Keratinocyte (primary cell): ENCODE measurements around the gene MAN2B1.

Source experiments
- CTCF ChIP-seq, 3 experiments: IDR thresholded peaks in 1 of 3; conservative IDR thresholded peaks in 1 of 3; optimal IDR thresholded peaks in 1 of 3; 2 replicates in 2 of 3; 3 replicates in 1 of 3; pipeline versions ENCODE3 to v1.5.1; 2011; ENCODE audit warnings: low read length in 3 of 3, mild to moderate bottlenecking in 3 of 3, moderate library complexity in 2 of 3, control low read depth in 1 of 3, inconsistent platforms in 1 of 3; ENCODE audit not compliant: insufficient read depth in 2 of 3; ENCODE audit errors: extremely low read depth in 1 of 3
- EZH2 ChIP-seq: IDR thresholded peaks from one replicate; pipeline ENCODE4 v1.6.1; 2012; ENCODE audit warnings: inconsistent platforms, mild to moderate bottlenecking, low read length, moderate library complexity

GRCh38 chr19:12668932-12669269, 2.4 kb upstream of the MAN2B1 start:
- no peak for TF ChIP-seq CTCF (optimal IDR thresholded peaks at IDR 0.05 in 1 of 3, IDR thresholded peaks at IDR 0.05 in 1 of 3, conservative IDR thresholded peaks at IDR 0.05 in 1 of 3; ENCODE audit: extremely low read depth in 1 of 3, insufficient read depth in 2 of 3, low read length in 3 of 3)
- TF ChIP-seq EZH2 = no peak
